HS-5 (cell line): ENCODE results near the gene CAND2.
A peak's percentile ranks its signal among the peaks of the same experiment; 100 is the strongest.

Source experiments
- DNase-seq: peaks from one replicate; pipeline ENCODE4 v3.0.0-alpha.2; 2012; ENCODE audit warnings: low read depth

CAND2 gene

GRCh38 chr3:12807601-12808359, 11.3 kb downstream of the CAND2 start:
- DNase-seq = no peak

GRCh38 chr3:12808587-12808986, 12.1 kb downstream of the CAND2 start:
- DNase-seq = no peak

GRCh38 chr3:12809001-12809400, 12.5 kb downstream of the CAND2 start:
- no peak for DNase-seq

GRCh38 chr3:12809435-12809834, 13.0 kb downstream of the CAND2 start:
- no peak for DNase-seq

- peak; percentile 53 for DNase-seq
These were observed 13.7 kb downstream of the CAND2 start for GRCh38 chr3:12810013-12810780.

- DNase-seq = no peak
These were observed 14.5 kb downstream of the CAND2 start for GRCh38 chr3:12810961-12811360.

- DNase-seq = no peak
These were observed 16.3 kb downstream of the CAND2 start for GRCh38 chr3:12812812-12813211.

- no peak for DNase-seq
These were observed 17.5 kb downstream of the CAND2 start for GRCh38 chr3:12813967-12814366.

GRCh38 chr3:12815078-12815477, 18.6 kb downstream of the CAND2 start:
- DNase-seq = no peak

GRCh38 chr3:12815719-12816118, 19.2 kb downstream of the CAND2 start:
- DNase-seq = no peak

- DNase-seq = no peak
These were observed 20.3 kb downstream of the CAND2 start for GRCh38 chr3:12816521-12817342.

- DNase-seq = no peak
These were observed 20.8 kb downstream of the CAND2 start for GRCh38 chr3:12817343-12817710.

GRCh38 chr3:12818273-12818672, 21.8 kb downstream of the CAND2 start:
- no peak for DNase-seq

GRCh38 chr3:12818773-12819172, 22.3 kb downstream of the CAND2 start:
- no peak for DNase-seq

- DNase-seq = no peak
These were observed 26.4 kb downstream of the CAND2 start for GRCh38 chr3:12822725-12823373.

- no peak for DNase-seq
These were observed 27.8 kb downstream of the CAND2 start for GRCh38 chr3:12824299-12824698.

- no peak for DNase-seq
These were observed 28.7 kb downstream of the CAND2 start for GRCh38 chr3:12825156-12825555.

GRCh38 chr3:12828751-12829150, 32.3 kb downstream of the CAND2 start:
- no peak for DNase-seq

- no peak for DNase-seq
These were observed 32.9 kb downstream of the CAND2 start for GRCh38 chr3:12829404-12829803.

- DNase-seq = no peak
These were observed 33.7 kb downstream of the CAND2 start for GRCh38 chr3:12829886-12830784.

- no peak for DNase-seq
These were observed 34.3 kb downstream of the CAND2 start for GRCh38 chr3:12830785-12831156.
